Measurements from ENCODE around the gene ETV1.

Gene ETV1

GRCh38 chr7:13982940-13983677 lies 6.4 kb downstream of the ETV1 start:
- DNase-seq (ENCODE audit: low spot score): no peak
- in situ Hi-C loops (cut with MboI; ENCODE audit: low pct_unique_long_range_greater_than_20kb, low sequenced_read_pairs, unreplicated experiment): no loop called here
- TF ChIP-seq, protein P1, sequence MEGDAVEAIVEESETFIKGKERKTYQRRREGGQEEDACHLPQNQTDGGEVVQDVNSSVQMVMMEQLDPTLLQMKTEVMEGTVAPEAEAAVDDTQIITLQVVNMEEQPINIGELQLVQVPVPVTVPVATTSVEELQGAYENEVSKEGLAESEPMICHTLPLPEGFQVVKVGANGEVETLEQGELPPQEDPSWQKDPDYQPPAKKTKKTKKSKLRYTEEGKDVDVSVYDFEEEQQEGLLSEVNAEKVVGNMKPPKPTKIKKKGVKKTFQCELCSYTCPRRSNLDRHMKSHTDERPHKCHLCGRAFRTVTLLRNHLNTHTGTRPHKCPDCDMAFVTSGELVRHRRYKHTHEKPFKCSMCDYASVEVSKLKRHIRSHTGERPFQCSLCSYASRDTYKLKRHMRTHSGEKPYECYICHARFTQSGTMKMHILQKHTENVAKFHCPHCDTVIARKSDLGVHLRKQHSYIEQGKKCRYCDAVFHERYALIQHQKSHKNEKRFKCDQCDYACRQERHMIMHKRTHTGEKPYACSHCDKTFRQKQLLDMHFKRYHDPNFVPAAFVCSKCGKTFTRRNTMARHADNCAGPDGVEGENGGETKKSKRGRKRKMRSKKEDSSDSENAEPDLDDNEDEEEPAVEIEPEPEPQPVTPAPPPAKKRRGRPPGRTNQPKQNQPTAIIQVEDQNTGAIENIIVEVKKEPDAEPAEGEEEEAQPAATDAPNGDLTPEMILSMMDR (IDR thresholded peaks at IDR 0.05; ENCODE audit: extremely low read depth, insufficient read depth, missing control alignments): no peak

DNA sequence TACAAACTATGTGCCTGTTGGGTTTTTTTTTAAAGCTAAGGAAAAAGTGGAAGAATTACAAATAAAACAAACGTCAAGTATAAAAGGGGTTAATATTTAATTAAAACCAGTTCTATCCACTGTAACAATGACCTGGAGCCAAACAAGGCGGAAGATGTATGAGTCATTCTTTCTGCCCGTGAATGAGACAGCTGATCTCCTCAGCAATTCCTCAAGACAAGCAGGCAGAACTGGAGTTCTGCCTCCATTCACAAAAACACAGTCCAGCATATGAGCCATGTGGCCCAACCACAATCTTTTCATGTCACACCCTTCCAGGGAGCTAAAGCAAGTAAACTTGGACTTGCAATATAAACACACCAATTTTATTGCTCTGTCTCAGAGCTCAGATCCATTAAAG lies 8.4 kb downstream of the ETV1 start:
- TF ChIP-seq, protein P1 (IDR thresholded peaks at IDR 0.05; ENCODE audit: extremely low read depth, insufficient read depth, missing control alignments): no peak
- in situ Hi-C loops (cut with MboI; ENCODE audit: low pct_unique_long_range_greater_than_20kb, low sequenced_read_pairs, unreplicated experiment): no loop called here
- DNase-seq (ENCODE audit: low spot score): no peak

- in situ Hi-C loops (cut with MboI; ENCODE audit: low pct_unique_long_range_greater_than_20kb, low sequenced_read_pairs, unreplicated experiment): no loop called here
- TF ChIP-seq, protein P1 (IDR thresholded peaks at IDR 0.05; ENCODE audit: extremely low read depth, insufficient read depth, missing control alignments): no peak
Observed at GRCh38 chr7:13980474-13980873, 9.0 kb downstream of the ETV1 start.

GRCh38 chr7:13979671-13980435 lies 9.6 kb downstream of the ETV1 start:
- in situ Hi-C loops (cut with MboI; ENCODE audit: low pct_unique_long_range_greater_than_20kb, low sequenced_read_pairs, unreplicated experiment): no loop called here
- no peak for DNase-seq (ENCODE audit: low spot score)
- TF ChIP-seq, protein P1 (IDR thresholded peaks at IDR 0.05; ENCODE audit: extremely low read depth, insufficient read depth, missing control alignments): no peak

More at GRCh38 chr7:13980474-13980873, 9.0 kb downstream of the ETV1 start:
- DNase-seq (ENCODE audit: low spot score): no peak

DNA sequence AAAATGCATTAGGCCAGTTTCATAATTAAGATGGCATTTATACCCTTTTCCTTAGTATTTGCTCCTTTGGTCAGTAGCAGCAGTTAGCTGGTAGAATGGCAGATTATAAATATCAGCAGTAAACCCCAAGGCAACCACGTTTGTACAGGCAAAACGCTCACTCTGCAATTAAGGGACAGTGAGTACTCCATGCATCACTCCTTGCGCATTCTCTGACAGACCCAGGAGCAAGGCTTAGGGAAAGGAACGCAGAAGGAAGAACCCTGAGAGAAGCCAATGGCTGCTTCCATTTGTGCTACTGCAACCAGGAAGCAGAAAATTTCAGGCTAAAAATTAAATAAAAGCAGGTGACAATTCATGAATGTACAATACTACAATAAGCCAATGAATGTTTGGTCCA lies 12.9 kb downstream of the ETV1 start:
- TF ChIP-seq, protein P1 (IDR thresholded peaks at IDR 0.05; ENCODE audit: extremely low read depth, insufficient read depth, missing control alignments): no peak
- no peak for DNase-seq (ENCODE audit: low spot score)
- in situ Hi-C loops (cut with MboI; ENCODE audit: low pct_unique_long_range_greater_than_20kb, low sequenced_read_pairs, unreplicated experiment): no loop called here

DNA sequence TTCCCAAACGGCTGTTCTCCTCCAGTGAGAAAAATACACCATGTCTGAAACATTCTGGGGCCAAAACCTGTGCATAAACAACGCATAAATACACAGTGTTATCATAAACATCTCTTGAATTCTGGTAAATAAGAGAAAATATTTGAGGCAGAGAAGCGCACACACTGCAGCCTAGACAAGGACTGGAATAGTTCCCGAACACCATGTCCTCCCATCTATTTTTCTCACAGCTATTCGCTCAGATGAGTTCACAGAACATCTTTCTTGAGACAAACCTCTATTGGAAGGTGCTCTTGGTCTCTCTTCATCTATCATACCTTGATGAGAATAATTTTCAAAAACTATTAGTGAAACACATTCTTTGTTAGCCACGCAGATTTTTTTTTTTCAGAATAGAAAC lies 24.4 kb downstream of the ETV1 start:
- no peak for DNase-seq (ENCODE audit: low spot score)
- TF ChIP-seq, protein P1 (IDR thresholded peaks at IDR 0.05; ENCODE audit: extremely low read depth, insufficient read depth, missing control alignments): no peak
- in situ Hi-C loops (cut with MboI; ENCODE audit: low pct_unique_long_range_greater_than_20kb, low sequenced_read_pairs, unreplicated experiment): no loop called here

All from GM13977 (cell line).